SU-DHL-6 (cell line): ENCODE measurements around the gene SNAP91.

Source experiments
- EZH2phosphoT487 ChIP-seq: fragments of 200-600 bp; sonication (generic), shearing (Covaris generic); conservative IDR thresholded peaks from 2 replicates; pipeline ENCODE4 v1.6.1; 2018; ENCODE audit warnings: mild to moderate bottlenecking, antibody characterized with exemption, low read length, moderate library complexity, mixed read lengths
- TF ChIP-seq, protein P1 (sequence below): fragments of 200-600 bp; sonication (generic); IDR thresholded peaks from one replicate; pipeline ENCODE4 v1.5.1; 2017; ENCODE audit warnings: antibody characterized with exemption, mild to moderate bottlenecking, low read length, moderate library complexity; ENCODE audit not compliant: insufficient read depth, poor library complexity, severe bottlenecking

- TF ChIP-seq EZH2phosphoT487 = no peak
- TF ChIP-seq, protein P1, sequence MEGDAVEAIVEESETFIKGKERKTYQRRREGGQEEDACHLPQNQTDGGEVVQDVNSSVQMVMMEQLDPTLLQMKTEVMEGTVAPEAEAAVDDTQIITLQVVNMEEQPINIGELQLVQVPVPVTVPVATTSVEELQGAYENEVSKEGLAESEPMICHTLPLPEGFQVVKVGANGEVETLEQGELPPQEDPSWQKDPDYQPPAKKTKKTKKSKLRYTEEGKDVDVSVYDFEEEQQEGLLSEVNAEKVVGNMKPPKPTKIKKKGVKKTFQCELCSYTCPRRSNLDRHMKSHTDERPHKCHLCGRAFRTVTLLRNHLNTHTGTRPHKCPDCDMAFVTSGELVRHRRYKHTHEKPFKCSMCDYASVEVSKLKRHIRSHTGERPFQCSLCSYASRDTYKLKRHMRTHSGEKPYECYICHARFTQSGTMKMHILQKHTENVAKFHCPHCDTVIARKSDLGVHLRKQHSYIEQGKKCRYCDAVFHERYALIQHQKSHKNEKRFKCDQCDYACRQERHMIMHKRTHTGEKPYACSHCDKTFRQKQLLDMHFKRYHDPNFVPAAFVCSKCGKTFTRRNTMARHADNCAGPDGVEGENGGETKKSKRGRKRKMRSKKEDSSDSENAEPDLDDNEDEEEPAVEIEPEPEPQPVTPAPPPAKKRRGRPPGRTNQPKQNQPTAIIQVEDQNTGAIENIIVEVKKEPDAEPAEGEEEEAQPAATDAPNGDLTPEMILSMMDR = no peak
Measured at GRCh38 chr6:83722876-83723275, 14.0 kb upstream of the SNAP91 start.
